ENCODE results near the gene SPATA2. TPM values are rescaled to one million over a fixed set of nuclear protein-coding genes. Genes with fewer than 3 reads are reported as not detected.

SPATA2 gene
- total and polyA plus RNA-seq, 4 donors: 1.2 to 3.4 (median 1.4) TPM

GRCh38 chr20:49880177-49880576 lies 35.2 kb downstream of the SPATA2 start:
- no peak for TF ChIP-seq HNF4A (conservative IDR thresholded peaks at IDR 0.05)
- TF ChIP-seq, protein P1, sequence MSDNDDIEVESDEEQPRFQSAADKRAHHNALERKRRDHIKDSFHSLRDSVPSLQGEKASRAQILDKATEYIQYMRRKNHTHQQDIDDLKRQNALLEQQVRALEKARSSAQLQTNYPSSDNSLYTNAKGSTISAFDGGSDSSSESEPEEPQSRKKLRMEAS (IDR thresholded peaks at IDR 0.05): no peak
- TF ChIP-seq, protein P2, sequence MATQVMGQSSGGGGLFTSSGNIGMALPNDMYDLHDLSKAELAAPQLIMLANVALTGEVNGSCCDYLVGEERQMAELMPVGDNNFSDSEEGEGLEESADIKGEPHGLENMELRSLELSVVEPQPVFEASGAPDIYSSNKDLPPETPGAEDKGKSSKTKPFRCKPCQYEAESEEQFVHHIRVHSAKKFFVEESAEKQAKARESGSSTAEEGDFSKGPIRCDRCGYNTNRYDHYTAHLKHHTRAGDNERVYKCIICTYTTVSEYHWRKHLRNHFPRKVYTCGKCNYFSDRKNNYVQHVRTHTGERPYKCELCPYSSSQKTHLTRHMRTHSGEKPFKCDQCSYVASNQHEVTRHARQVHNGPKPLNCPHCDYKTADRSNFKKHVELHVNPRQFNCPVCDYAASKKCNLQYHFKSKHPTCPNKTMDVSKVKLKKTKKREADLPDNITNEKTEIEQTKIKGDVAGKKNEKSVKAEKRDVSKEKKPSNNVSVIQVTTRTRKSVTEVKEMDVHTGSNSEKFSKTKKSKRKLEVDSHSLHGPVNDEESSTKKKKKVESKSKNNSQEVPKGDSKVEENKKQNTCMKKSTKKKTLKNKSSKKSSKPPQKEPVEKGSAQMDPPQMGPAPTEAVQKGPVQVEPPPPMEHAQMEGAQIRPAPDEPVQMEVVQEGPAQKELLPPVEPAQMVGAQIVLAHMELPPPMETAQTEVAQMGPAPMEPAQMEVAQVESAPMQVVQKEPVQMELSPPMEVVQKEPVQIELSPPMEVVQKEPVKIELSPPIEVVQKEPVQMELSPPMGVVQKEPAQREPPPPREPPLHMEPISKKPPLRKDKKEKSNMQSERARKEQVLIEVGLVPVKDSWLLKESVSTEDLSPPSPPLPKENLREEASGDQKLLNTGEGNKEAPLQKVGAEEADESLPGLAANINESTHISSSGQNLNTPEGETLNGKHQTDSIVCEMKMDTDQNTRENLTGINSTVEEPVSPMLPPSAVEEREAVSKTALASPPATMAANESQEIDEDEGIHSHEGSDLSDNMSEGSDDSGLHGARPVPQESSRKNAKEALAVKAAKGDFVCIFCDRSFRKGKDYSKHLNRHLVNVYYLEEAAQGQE (IDR thresholded peaks at IDR 0.05): no peak
- TF ChIP-seq JUND (IDR thresholded peaks at IDR 0.05): no peak
- TF ChIP-seq GABPA (IDR thresholded peaks at IDR 0.05 in 1 of 2, conservative IDR thresholded peaks at IDR 0.05 in 1 of 2): no peak
- TF ChIP-seq TAF1 (conservative IDR thresholded peaks at IDR 0.05): no peak
- TF ChIP-seq FOXA1 (IDR thresholded peaks at IDR 0.05): no peak
- TF ChIP-seq RAD21 (IDR thresholded peaks at IDR 0.05): no peak
- no peak for TF ChIP-seq NR2F2 (IDR thresholded peaks at IDR 0.05)
- TF ChIP-seq, protein P3, sequence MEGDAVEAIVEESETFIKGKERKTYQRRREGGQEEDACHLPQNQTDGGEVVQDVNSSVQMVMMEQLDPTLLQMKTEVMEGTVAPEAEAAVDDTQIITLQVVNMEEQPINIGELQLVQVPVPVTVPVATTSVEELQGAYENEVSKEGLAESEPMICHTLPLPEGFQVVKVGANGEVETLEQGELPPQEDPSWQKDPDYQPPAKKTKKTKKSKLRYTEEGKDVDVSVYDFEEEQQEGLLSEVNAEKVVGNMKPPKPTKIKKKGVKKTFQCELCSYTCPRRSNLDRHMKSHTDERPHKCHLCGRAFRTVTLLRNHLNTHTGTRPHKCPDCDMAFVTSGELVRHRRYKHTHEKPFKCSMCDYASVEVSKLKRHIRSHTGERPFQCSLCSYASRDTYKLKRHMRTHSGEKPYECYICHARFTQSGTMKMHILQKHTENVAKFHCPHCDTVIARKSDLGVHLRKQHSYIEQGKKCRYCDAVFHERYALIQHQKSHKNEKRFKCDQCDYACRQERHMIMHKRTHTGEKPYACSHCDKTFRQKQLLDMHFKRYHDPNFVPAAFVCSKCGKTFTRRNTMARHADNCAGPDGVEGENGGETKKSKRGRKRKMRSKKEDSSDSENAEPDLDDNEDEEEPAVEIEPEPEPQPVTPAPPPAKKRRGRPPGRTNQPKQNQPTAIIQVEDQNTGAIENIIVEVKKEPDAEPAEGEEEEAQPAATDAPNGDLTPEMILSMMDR (IDR thresholded peaks at IDR 0.05; ENCODE audit: low read depth, low read length, missing input control): no peak
- no peak for TF ChIP-seq ZBTB33 (IDR thresholded peaks at IDR 0.05)
- TF ChIP-seq SP1 (IDR thresholded peaks at IDR 0.05): no peak
- TF ChIP-seq RXRA (IDR thresholded peaks at IDR 0.05): no peak
- TF ChIP-seq FOXA2 (IDR thresholded peaks at IDR 0.05): no peak
- no peak for TF ChIP-seq ATF3 (IDR thresholded peaks at IDR 0.05)
- TF ChIP-seq YY1 (IDR thresholded peaks at IDR 0.05): no peak
- DNase-seq (ENCODE audit: low spot score): no peak
- Histone ChIP-seq H3K4me3 (ENCODE audit: low read depth in 1 of 3, low read length in 3 of 3) (no peak overlapping the region), H3K36me3 (ENCODE audit: control insufficient read depth in 4 of 4, insufficient read depth in 3 of 4, low read depth in 1 of 4, low read length in 3 of 4) (peaks cover 6 to 50% (median 27%) of the 10 kb centered on the region in 4 donors), H3K9ac (ENCODE audit: low read depth in 1 of 2, low read length in 2 of 2) (no peak overlapping the region), H3K27ac (ENCODE audit: low read depth in 1 of 2, low read length in 2 of 2) (no peak overlapping the region), H3K4me1 (ENCODE audit: control insufficient read depth in 4 of 4, insufficient read depth in 4 of 4, low read length in 3 of 4) (no peaks in the 10 kb centered on the region), H3K9me3 (ENCODE audit: control insufficient read depth in 4 of 4, low read length in 3 of 4) (no peaks in the 10 kb centered on the region), H3K27me3 (ENCODE audit: control insufficient read depth in 4 of 4, insufficient read depth in 4 of 4, low read length in 3 of 4) (no peaks in the 10 kb centered on the region)
- WGBS: 87% methylated on average over 3 of the region's 3 CpGs

DNA sequence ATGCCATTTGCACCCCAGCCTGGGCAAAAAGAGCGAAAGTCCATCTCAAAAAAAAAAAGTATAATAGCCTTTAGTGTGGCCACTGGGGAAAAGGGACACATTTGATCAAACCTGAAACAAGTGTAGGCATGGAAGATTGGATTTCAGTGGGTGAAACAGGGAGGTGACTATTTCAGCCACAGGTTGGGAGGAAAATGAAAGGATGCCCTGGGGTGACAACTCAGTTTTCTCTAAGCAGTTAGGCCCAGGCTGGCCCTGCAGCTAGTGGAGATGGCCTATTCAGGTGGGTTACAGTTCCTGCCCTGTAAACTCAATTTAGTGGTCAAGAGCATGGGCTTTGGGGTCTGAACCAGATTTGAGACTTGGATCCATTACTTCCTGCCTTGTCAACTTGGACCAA lies 36.4 kb downstream of the SPATA2 start:
- Histone ChIP-seq H3K36me3 (ENCODE audit: control insufficient read depth in 4 of 4, insufficient read depth in 3 of 4, low read depth in 1 of 4, low read length in 3 of 4) (peaks cover 4 to 42% (median 26%) of the 10 kb centered on the region in 4 donors), H3K27me3 (ENCODE audit: control insufficient read depth in 4 of 4, insufficient read depth in 4 of 4, low read length in 3 of 4) (no peaks in the 10 kb centered on the region), H3K4me1 (ENCODE audit: control insufficient read depth in 4 of 4, insufficient read depth in 4 of 4, low read length in 3 of 4) (no peaks in the 10 kb centered on the region), H3K27ac (ENCODE audit: low read depth in 1 of 2, low read length in 2 of 2) (no peak overlapping the region), H3K9me3 (ENCODE audit: control insufficient read depth in 4 of 4, low read length in 3 of 4) (no peaks in the 10 kb centered on the region), H3K9ac (ENCODE audit: low read depth in 1 of 2, low read length in 2 of 2) (no peak overlapping the region), H3K4me3 (ENCODE audit: low read depth in 1 of 3, low read length in 3 of 3) (no peak overlapping the region)
- WGBS: 93% methylated on average over 1 of the region's 1 CpG
- no peak for DNase-seq (ENCODE audit: low spot score)
- TF ChIP-seq RXRA (IDR thresholded peaks at IDR 0.05) (no peak), GABPA (IDR thresholded peaks at IDR 0.05 in 1 of 2, conservative IDR thresholded peaks at IDR 0.05 in 1 of 2) (no peak), ATF3 (IDR thresholded peaks at IDR 0.05) (no peak)
